ENCODE results near the gene TTC7B. TPM values are rescaled to one million over a fixed set of nuclear protein-coding genes. Genes with fewer than 3 reads are reported as not detected.
A peak's percentile ranks its signal among the peaks of the same experiment; 100 is the strongest.

TTC7B gene
- total RNA-seq, 1 donor from 2014 or later: 32.4 TPM

DNA sequence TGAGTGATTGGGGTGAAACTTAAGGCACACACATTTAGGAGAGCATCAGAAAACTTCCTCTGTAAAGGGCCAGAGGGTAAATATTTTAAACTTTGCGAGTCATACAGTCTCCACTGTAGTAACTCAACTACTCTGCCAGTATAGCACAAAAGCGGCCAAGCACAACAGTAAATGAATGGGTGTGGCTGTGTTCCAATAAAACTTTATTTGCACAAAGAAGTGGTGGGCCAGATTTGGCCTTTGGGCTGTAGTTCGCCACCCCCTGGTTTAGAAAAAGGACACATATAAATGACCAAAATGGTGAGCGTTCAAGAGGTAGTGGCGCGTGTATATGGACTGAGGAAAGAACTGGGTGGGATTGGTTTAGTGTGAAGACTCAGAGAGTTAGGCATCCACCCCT is 309.5 kb downstream of the TTC7B start:
- ATAC-seq: no peak
- DNase-seq (ENCODE audit: low spot score): no peak

- ATAC-seq (no peak), DNase-seq (ENCODE audit: low spot score) (no peak)
These were observed 310.7 kb downstream of the TTC7B start for GRCh38 chr14:90505531-90505930.

GRCh38 chr14:90504643-90505042 is 311.6 kb downstream of the TTC7B start:
- ATAC-seq: no peak

DNA sequence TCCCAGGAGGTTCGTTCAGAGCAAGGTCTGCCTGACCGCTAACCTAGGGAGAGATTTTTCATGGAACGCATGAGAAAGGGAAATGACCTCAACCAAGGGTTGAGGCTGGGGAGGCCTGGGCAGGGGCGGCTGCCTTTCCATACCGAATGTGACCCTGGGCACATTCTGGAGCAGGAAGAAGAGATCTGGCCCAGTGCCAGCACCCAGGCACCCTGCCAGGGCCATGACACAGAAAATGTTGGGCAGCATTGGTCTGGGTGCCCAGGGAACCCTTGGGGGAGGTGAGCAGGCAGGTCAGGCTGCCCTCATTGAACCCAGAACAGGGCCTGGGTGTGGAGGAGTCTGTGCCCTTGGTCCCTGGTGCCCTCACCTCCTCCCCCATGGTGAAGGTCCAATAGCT is 312.6 kb downstream of the TTC7B start:
- DNase-seq (ENCODE audit: low spot score): no peak
- peak; percentile 35 for ATAC-seq

More at GRCh38 chr14:90504643-90505042, 311.6 kb downstream of the TTC7B start:
- DNase-seq (ENCODE audit: low spot score): no peak

GRCh38 chr14:90502760-90503159 is 313.5 kb downstream of the TTC7B start:
- DNase-seq (ENCODE audit: low spot score) (no peak), ATAC-seq (no peak)

GRCh38 chr14:90500665-90501370 is 315.4 kb downstream of the TTC7B start:
- DNase-seq (ENCODE audit: low spot score) (no peak), ATAC-seq (peak; percentile 31)

GRCh38 chr14:90499908-90500664 is 316.1 kb downstream of the TTC7B start:
- no peak for DNase-seq (ENCODE audit: low spot score)

GRCh38 chr14:90499121-90499520 is 317.1 kb downstream of the TTC7B start:
- DNase-seq (ENCODE audit: low spot score): no peak

More at GRCh38 chr14:90499908-90500664, 316.1 kb downstream of the TTC7B start:
- no peak for ATAC-seq

DNA sequence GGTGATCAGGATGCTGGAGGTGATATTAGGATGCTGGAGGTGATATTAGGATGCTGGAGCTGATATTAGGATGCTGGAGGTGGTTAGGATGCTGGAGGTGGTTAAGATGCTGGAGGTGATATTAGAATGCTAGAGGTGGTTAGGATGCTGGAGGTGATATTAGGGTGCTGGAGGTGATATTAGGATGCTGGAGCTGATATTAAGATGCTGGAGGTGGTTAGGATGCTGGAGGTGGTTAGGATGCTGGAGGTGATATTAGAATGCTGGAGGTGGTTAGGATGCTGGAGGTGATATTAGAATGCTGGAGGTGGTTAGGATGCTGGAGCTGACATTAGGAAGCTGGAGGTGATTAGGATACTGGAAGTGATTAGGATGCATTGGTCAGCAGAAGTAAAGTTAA is 318.0 kb downstream of the TTC7B start:
- no peak for ATAC-seq
- DNase-seq (ENCODE audit: low spot score): no peak

More at GRCh38 chr14:90499121-90499520, 317.1 kb downstream of the TTC7B start:
- ATAC-seq: no peak

GRCh38 chr14:90496379-90496778 is 319.9 kb downstream of the TTC7B start:
- DNase-seq (ENCODE audit: low spot score) (no peak), ATAC-seq (no peak)

- DNase-seq (ENCODE audit: low spot score) (no peak), ATAC-seq (peak; percentile 73)
These were observed 320.6 kb downstream of the TTC7B start for GRCh38 chr14:90495357-90496276.

- no peak for DNase-seq (ENCODE audit: low spot score)
- no peak for ATAC-seq
These were observed 324.2 kb downstream of the TTC7B start for GRCh38 chr14:90491911-90492531.

GRCh38 chr14:90491221-90491885 is 324.9 kb downstream of the TTC7B start:
- ATAC-seq: peak; percentile 71

DNA sequence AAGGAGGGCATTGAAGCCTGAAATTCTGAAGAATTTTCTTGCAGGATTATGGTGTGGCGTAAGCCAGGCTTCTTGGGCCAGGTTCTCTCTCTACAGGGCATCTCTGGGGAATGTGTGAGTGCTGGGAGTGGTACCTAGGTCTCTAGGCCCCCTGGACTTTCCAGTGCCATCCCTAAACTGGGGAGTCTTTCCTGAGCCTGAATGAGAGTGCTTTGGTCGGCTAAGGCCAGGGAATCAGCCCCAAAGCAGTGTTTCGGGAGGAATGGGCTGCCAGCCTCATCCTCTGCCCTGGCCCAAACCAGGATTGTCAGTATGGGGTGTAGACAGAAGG is 325.5 kb downstream of the TTC7B start:
- ATAC-seq (no peak), DNase-seq (ENCODE audit: low spot score) (no peak)

More at GRCh38 chr14:90491221-90491885, 324.9 kb downstream of the TTC7B start:
- no peak for DNase-seq (ENCODE audit: low spot score)

DNA sequence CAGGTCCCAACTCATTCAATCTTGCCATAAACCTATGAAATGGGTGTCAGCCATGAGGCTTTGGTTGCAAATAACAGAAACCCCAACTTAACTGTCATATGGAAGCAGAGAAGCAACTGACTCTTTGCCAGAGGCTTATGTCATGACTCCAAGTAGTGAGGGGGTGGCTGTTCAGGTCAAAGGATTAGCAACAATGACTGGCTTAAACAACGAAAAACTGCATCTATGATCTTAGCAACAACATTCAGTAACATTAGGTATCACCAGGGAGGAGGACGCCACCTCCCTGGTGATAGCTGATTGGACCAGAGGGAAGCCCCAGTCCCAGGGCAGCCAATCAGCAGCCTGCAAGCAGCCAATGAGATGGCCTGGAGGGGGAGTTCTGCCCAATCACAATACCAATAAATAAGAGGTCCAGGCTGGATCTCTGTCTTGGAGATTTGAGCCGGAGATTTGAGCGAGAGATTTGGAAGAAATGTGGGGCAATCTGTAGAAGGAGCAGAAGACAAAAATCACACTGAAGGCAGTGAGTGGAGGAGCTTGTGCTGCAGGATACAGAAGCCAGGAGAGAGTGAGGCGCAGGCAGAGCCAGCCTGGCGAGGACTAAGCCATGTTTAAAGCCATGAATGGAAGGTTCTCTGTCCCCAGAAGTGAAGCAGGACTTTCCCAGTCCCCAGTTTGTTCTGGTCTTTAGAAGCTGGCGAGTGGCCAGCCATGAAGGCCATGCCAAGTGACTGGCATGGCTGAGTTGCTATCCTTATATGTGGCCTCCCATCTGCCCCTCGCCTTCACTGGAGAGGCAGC is 326.1 kb downstream of the TTC7B start:
- DNase-seq (ENCODE audit: low spot score) (no peak), ATAC-seq (no peak)

- ATAC-seq: no peak
- DNase-seq (ENCODE audit: low spot score): no peak
These were observed 326.9 kb downstream of the TTC7B start for GRCh38 chr14:90489306-90489705.

DNA sequence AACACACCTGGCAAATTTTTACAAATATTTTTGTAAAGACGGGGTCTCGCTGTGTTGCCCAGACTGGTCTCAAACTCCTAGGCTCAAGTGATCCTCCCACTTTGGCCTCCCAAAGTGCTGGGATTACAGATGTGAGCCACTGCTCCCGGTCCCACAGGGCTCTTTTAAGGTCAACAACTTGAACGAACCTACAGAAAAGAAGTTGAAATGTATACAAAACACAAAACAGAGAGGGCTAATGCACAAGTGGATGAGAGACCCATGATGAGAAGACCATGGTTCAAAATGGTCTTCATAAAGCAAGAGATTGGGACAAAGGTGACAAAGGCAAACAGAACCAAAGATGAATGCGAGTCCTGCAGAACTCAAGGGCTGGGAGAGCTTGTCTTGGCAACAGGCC is 328.0 kb downstream of the TTC7B start:
- DNase-seq (ENCODE audit: low spot score): no peak
- ATAC-seq: no peak

- ATAC-seq (no peak), DNase-seq (ENCODE audit: low spot score) (no peak)
These were observed 328.8 kb downstream of the TTC7B start for GRCh38 chr14:90487462-90487861.

DNA sequence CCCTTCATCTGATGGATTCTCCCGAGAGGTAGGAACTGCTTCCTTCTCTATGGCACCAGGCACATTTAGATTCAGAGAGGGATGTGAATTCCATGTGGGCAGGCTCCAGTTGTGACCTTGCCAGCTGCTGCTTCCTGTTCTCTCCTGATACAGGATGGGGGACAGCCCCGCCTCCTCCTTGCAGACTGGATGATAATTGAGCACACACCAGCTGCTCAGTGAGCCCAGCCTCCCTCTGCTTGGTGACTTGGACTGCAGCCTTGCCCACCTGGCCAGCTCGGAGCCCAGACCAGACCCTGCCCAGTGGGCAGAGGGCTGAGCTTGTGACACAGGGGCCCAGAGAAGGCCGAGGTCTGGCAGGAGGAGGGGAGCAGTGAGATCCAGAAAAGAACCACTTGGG is 329.2 kb downstream of the TTC7B start:
- DNase-seq (ENCODE audit: low spot score): no peak
- no peak for ATAC-seq

Data from left lobe of liver (tissue), 2 donors.